Stimulated activated CD4-positive, alpha-beta T cell treated with anti-CD3 and anti-CD28 coated beads, TNF-alpha, amount 100 ng/mL, for 24 hours (primary cell): ENCODE data around the gene TBC1D2B.

Source experiments
- DNase-seq, 3 experiments: peaks; one replicate each; pipeline ENCODE4 v3.0.0-alpha.2; 2020; ENCODE audit warnings: low read depth in 3 of 3

Gene TBC1D2B

GRCh38 chr15:78034495-78035191, 42.9 kb downstream of the TBC1D2B start:
- DNase-seq = peak; percentile 61 to 84 (median 73)

- no peak for DNase-seq
Observed at GRCh38 chr15:78033864-78034263, 43.6 kb downstream of the TBC1D2B start.

GRCh38 chr15:78032671-78033070, 44.8 kb downstream of the TBC1D2B start:
- DNase-seq = no peak

GRCh38 chr15:78024883-78025282, 52.6 kb downstream of the TBC1D2B start:
- DNase-seq = no peak

- no peak for DNase-seq
Observed at GRCh38 chr15:78024519-78024870, 53.0 kb downstream of the TBC1D2B start.

DNA sequence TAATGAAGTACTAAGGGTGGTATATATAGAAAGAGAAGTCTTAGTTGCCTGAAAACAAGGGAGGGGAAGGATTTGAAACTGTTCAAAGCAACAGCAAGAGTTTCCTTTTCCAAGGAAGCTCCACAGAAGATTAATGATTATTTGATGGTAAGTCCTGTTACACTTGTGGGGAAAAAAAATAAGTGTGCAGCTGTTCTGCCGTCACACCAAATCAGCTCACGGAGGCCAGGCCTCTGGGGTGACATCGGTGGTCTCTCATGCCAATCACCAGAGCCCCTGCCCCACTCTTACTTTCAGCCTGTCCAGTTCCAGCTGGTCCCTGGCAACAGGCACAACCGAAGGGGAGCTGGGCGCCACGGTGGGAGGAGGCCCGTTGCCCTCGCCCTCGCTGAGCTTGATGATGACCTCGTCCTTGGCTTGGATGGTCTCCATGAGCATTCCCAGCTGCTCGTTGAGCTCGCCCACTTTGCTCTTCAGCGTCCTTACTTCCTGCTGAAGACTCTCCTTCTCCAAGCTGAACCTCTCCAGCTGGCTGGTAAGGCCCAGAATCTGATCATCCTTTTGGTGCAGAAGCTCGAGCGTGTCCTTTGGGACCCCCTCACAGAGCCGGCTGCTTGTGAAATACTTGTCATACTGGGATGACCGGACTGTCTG, 53.5 kb downstream of the TBC1D2B start:
- no peak for DNase-seq

DNA sequence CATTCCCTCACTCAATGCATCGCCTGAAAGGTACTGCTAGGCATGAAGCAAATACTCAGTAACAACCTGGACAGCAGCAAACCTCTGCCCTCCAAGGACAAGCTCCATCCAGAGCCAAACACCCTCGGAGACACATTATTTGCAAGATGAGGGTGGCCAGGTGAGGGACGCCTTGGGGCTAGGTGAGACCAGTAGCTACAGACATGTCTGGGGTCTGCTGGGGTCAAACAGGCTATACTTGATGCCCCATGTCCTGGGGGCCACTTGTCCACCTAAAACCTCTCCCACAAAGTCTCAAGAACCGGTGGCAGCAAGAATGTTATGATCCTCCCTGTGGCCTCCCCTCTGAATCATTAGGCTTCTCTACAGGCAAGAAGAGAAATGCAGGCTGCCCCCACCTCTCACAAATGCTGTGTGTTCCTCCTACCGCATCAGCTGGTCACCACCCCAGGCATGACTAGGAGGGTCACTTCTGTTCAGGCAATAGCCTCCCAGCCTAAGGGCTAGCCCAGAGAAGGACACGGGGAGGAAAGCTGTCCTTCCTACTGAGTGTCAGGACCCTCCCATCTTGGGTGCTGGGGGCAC, 54.3 kb downstream of the TBC1D2B start:
- no peak for DNase-seq

DNA sequence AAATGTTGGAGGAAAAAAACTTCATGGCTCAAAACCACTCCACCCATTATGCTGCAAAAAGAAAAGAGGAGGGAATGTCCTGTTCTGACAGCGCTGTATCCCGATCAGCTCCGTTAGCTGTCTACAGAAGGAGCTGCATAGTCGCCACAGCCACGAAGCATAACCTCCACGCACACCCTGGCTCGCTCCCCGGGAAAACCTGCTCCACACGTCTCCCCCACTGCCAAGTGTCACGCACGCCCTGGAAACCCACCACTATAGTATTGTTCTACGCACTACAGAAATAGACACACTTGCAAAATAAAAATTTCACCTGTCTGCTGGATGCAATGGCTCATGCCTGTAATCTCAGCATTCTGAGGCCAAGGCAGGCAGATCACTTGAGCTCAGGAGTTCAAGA, 55.8 kb downstream of the TBC1D2B start:
- DNase-seq = no peak

- no peak for DNase-seq
Observed at GRCh38 chr15:78020007-78020406, 57.5 kb downstream of the TBC1D2B start.

DNA sequence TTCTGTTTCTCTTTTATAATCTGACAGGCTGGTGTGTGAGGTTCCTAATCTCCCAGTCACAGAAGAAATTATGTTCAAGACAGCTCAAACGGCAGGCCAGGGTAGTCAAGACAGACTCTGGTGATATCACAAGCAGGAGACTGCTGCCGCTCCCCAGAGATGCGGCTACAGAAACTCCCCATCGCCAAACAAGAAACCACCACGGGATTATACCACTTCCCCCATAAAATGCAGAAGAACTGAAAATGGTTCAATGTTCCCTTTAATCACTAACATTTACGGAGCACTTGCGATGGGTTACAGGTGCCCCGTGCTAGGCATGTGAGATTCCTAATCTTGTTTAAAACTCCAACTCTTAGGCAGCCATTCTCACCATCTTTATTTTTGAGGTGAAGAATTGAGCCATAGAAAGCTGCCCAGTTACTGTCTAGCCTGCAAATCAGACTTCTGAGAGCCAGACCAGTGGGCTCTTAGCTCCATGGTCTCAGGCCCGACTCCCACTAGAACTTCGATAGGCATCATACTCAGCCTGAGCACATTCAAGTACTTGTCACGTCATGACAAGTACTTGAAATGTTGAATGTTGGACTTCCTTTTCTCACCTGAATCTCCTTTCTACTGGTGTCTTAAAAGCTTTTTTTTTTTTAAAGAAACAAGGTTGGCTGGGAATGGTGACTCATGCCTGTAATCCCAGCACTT, 58.4 kb downstream of the TBC1D2B start:
- no peak for DNase-seq

DNA sequence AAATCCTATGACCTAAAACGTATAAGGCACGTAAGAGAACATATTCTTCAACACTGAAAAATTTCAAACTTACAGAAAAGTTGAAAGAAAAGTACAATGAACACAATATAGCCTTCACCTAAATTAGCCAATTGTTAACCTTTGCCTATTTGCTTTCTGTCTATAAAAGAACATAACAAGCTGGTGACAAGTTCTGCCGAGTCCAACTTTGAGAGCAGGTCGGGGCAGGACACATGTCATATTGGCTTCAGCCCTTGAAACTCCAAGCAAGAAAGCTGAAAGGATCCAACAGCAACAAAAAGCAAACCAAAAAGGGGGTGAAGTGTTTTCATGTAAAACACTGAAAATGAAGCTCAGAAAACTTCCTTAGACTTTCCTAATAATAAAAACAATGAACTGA, 59.1 kb downstream of the TBC1D2B start:
- no peak for DNase-seq

DNA sequence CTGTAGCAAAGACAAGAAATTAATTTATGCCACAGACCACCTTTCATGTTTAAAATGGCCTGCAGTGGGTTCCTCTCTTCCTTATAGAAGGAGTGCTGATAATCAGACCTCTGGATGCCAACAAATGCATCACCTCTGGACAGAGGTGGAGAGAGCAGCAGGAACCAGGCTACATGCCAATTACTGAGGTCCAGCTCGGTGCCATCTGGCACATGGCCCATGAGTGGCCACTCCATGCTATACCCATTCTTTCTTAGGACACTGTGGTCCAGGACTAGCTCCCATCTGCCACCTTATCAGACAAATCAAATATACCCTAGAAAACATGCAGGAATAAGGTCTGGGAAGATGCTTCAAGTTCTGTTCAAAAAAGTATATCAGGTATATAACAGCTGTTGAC, 60.7 kb downstream of the TBC1D2B start:
- no peak for DNase-seq

DNA sequence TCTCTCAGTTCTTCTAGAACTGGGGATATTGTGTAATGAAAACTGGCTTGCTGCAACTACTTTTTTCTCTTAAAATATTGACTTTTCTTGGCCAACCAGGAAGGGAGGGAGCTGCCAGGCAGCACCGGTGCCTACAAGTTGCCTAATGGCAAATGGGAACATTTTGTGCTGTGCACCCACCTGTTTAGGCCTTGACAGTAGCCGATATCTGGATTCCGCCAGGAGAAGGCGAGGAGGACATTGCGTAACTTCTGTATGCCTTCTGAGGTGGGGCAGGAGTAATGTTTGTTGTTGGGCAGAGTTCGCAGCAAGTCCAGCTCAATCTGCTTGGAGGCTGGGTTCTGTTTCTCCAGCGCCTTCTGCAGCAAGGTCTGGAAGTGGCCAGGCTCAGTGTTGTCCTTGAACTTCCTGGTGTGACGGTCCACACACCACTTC, 64.9 kb downstream of the TBC1D2B start:
- no peak for DNase-seq

DNA sequence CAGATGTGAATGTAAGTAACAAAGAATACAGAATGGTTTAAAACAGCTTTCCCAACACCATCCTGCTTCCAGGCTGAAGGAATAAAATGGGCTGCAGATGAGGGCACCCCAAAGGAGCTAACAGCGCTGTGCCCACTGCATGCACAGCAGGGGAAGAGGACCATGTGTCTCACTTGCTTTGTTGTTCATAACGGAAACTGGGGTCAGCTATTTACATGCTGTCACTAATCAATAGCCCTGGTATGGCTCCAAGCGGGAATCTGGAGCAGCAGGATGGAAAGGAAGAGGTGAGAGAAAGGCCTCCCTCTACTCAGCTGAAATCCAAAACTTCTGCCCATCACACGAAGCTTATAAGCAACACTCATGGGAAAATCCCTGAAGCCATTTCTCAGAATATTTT, 67.4 kb downstream of the TBC1D2B start:
- no peak for DNase-seq

GRCh38 chr15:78007964-78008886, 69.3 kb downstream of the TBC1D2B start:
- DNase-seq = no peak

GRCh38 chr15:78007211-78007931, 70.1 kb downstream of the TBC1D2B start:
- DNase-seq = no peak

GRCh38 chr15:78006567-78007205, 70.8 kb downstream of the TBC1D2B start:
- DNase-seq = no peak

DNA sequence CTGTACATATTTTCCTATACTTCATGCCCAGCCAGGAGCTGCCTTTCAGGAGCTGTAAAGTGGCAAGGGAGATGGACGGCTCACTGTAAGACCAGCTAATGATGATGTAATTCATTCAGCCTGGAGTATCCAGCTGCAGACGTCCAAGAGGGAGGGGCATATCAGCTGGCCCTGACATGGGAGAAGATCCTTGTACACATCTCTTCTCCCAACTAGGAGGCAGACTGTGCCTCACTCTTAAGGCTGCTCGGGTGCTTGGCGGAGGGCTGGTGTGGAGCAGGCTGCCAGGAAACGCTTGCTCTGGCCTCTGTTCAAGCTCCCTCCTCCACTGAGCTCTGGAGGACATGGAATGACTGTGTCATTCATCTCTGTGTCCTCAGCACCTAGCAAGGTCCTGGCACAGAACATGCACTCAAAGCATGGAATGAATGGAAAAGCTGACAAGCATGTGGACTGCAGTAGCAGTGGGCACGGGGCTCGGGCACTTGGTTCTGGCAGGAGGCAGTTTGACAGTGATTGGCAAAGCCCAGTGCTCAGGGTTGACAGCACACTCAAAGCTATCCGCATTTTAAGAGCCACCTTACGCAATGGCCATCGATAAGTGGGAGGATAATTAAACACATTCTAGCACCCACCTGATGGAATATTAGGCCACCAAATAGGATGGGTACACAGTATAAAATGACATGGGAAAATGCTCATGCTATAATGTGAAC, 72.4 kb downstream of the TBC1D2B start:
- DNase-seq = no peak

DNA sequence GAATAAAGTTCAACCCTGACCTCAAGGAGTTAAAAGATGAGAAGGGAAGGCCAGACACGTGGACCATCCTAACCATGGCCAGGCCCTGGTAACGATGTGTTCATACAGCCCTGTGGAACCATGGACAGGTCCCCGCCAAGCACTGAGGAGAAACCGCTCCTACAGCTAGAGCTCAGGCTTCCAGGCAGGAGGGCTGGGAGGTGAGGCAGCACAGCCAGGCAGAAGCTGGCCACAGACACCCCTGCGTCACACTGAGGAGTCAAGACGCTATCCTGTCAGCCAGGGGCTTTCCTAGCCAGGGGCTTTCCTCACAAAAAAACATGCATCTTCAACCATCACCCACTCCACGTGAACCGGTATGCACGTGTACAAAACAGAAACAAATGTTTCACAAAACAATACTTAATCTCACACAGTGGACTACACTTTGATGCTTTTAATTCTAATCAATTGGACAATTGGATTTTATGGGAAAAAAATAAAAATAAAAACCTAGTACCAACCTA, 73.2 kb downstream of the TBC1D2B start:
- no peak for DNase-seq
